NCI-H187 treated with DMSO at 0.1 percent for 48 hours (cell line): ENCODE results near the gene INSC.

Source experiments
- DNase-seq: peaks from one replicate; lab custom pipeline; 2025; lab: John Stamatoyannopoulos, UW

INSC gene

DNA sequence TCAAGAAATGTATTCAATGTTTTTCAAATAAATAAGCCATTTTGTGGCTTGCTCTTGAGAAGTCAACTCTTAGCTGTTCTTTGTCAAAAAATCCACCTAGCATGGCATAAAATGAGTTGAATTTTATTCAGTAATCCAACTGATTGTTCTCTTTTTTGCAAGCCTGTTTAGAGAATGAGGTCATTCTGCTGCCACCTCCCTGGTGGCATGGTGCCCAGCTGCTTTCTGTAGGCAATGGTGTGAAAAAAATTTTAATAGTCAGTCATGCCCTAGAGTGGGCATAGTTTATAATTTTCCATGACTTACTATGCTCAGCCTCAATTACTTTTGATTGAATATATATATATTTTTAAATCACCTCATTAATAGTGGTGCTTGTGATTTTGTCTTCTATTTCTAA is 177.2 kb downstream of the INSC start:
- no peak for DNase-seq

DNA sequence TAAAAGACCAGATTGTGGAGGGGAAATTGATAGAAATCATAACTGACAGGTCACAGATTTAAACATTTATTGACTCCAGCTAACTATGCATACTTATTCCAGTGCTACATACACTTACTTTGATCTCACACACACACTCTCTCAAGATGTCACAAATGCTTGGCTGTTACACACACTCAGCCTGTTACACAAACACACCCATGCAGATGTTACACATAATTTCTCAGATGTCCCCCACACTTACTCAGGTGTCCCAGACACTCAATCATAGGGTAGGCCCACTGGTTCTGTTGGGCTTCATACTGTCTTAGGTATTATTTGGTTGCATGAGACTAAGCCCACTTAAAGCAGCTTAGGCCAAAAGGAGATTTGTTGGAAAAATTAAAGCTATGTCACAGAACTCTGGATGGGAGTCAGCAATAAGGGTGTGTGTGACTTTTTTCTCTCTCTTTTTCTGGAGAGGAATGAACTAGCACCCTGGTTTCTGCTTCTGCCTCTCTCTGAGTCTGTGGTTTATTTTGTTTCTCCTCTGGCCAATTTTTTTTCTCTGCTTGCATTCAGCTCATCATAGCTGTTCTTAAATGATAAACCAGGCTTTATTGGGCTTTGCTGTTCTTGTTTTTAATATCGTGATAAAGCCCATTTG is 179.4 kb downstream of the INSC start:
- no peak for DNase-seq

DNA sequence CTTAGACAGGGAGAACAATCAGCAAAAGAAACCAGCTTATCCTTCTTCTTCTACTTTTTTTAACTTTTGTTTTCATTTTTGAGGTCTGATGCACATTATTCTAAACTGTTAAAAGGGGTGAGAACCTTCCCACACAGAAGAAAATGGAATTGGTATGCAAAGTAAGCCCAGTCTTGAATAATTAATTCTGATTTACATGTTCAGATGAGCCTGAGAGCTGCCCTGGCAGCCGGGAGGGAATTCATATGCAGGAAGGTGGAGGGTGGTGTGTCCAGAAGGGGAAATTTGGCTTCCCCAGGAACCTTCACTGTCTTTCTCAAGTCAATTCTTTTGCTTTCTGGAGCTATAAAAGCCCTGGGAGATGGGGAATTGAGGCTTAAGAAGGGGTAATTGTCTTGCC is 181.0 kb downstream of the INSC start:
- DNase-seq, result no peak
